HT-29 (cell line): ENCODE results near the gene TRPV4. TPM values are rescaled to one million over a fixed set of nuclear protein-coding genes. Genes with fewer than 3 reads are reported as not detected.

Experiments
- DNase-seq: peaks from one replicate; pipeline ENCODE4 v3.0.0-alpha.2; 2015; ENCODE audit warnings: low spot score
- total RNA-seq: library from RNA; depleted of rRNA; stranded (reverse); fragments of >200 nt; shearing (Covaris generic); gene quantifications from 2 replicates; pipeline ENCODE4 v1.2.3, GENCODE V29; 2014

The TRPV4 gene
- total RNA-seq, 1 experiment from 2014 or later: not detected

DNA sequence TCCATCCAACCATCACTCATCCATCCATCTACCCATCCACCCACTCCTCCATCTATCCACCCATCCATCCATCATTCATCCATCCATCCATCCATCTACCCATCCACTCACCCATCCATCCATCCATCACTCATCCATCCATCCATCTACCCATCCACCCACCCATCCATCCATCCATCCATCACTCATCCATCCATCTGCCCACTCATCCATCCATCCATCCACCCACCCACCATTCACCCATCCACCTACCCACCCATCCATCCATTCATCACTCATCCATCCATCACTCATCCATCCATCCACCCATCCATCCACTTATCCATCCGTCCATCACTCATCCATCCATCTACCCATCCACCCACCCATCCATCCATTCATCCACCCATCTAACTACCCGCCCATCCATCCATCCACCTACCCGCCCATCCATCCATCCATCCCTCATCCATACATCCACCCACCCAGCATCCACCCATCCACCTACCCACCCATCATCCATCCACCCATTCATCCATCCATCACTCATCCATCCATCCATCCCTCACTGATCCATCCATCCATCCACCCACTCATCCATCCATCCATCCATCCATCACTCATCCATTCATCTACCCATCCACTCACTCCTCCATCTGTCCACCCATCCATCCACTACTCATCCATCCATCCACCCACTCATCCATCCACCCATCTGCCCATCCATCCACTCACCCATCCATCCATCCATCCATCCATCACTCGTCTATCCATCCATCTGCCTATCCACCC, 24.1 kb downstream of the TRPV4 start:
- no peak for DNase-seq

DNA sequence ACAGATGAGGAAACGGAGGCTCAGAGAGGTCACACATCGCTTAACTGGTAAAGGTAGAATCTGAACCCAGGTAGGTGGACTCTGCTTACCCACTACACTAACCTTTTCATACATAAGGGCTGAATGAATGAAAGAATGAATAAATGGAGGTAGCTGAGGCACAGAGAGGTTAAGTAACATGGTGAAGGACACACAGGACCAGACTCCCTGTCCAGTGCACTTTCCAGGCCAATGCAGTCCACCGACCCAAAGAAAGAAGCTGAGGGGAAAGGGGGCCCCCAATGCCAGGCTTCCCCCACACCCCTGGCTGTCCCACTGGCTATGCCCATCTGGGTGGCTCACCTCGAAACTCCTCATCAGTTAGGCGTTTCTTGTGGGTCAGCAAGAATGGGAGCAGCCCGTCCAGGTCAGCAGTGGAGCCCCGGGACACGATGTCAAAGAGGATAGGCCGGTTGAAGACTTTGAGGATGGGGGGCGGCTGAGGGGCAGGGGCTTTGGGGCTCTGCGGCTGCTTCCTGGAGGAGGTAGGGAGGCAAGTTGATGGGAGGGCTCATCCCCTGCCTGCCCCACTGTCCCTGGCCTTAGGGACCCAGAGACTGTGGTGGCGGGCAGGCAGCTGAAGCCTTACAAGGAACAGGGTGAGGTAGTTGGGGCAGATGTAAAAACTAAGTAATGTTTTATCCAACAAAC, 25.1 kb downstream of the TRPV4 start:
- DNase-seq: no peak

DNA sequence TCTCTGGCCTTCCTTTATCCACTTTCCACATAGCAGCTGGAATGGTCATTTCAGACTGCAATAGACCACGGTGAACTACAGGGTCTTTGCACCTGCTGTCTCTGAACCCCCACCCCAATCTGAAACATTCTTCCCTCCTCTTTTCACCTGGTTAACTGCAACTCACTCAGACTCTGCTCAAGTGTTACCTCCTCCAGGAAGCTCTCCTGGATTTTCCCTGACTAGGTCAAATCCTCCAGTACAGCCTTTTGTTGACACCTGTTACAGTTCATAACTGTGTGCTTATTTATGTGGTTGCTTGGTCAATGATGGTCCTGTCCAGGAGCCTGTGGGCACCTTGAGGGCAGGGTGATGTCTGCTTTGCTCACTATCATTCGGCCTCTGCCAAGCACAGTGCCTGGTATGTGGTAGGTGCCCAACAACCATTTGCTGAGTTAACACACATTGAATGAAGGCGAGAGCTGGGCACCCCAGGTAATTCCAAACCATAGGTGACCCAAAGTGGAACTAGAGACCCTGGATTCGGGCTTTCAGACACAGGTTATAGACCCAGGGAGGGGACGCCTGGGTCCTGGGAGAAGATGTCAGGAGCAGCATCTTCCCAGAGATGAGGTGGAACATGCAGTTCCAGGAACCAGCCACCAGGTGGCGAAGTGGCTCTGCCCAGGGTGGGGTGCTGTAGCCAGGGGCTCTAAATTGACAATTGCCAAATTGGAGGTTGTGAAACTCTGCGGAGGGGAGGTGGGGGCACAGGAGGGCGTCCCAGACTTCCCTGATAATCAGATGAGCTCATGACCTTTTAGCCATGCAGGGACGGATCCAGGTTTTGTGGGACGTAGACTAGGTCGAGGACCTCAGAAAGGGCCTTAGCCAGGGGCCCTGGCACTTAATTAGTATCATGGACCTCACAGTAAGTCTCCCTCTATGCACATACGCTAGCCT, 28.1 kb downstream of the TRPV4 start:
- DNase-seq: peak; percentile 78

DNA sequence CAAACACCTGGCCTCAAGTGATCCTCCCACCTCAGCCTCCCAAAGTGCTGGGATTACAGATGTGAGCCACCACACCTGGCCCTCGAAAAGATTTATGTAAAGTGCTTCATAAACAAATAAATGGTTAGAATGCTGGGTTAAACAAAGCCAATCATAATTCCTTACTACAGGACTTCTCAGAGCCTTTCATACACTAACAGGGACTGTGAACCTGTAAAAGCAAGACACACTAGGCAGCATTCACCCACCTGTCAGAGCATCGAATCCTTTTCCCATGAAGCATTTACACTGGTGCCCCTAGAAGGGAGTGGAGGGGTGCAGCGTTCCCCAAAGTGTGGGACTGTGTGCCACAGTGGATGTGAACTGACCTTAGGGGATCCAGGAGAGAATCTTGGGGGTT, 29.5 kb downstream of the TRPV4 start:
- no peak for DNase-seq

DNA sequence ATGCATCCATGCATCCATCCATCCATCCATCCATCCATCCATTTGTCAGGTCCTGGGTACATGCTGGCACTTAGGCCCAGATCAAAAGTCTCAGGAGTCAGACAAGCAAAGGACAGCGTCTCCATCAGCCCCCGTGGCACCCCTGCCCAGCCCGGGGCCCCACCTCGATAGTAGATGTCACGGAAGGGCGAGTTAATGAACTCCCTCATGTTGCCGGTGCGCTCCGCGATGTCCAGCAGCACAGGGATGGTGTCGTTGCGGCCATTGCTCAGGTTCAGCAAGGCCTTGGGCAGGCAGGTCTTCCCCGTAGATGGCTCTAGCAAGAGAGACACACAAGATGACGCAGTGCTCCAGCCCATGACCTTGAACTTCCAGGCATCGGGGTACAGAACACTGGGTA, 30.4 kb downstream of the TRPV4 start:
- DNase-seq: no peak

DNA sequence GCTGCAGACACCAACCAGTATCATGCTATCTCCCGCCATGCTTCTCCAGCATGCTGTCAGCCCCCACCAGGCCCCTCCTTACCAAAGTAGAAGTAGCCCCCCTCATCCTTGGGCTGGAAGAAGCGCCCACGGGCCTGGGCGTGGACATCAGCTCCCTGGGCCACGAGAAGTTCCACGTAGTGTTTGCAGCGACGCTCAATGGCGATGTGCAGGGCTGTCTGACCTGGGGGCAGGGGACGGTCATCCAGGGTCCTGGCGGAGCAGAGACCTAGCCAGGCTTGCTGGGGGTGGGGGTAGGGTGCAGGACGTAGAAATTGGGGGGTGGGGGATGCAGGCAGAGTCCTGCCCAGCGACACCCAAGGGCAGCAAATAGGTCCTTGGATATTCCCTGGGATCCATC, 32.7 kb downstream of the TRPV4 start:
- no peak for DNase-seq

DNA sequence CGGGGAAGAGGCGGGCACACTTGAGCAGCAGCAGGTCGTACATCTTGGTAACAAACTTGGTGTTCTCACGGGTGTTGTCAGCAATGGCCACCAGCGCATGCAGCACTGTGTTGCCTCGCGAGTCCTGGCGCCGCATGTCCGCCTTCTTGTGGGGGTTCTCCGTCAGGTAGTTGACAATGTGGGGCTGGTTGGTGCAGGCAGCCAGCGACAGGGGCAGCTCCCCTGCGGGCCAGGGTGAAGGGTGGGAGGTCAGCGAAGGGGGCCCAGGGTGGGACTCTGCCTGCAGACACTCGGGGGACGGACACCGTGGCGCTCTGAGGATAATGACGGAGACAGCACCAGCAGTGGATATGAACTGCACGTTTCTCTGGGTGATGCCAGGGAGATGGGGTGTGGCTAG, 34.5 kb downstream of the TRPV4 start:
- no peak for DNase-seq

DNA sequence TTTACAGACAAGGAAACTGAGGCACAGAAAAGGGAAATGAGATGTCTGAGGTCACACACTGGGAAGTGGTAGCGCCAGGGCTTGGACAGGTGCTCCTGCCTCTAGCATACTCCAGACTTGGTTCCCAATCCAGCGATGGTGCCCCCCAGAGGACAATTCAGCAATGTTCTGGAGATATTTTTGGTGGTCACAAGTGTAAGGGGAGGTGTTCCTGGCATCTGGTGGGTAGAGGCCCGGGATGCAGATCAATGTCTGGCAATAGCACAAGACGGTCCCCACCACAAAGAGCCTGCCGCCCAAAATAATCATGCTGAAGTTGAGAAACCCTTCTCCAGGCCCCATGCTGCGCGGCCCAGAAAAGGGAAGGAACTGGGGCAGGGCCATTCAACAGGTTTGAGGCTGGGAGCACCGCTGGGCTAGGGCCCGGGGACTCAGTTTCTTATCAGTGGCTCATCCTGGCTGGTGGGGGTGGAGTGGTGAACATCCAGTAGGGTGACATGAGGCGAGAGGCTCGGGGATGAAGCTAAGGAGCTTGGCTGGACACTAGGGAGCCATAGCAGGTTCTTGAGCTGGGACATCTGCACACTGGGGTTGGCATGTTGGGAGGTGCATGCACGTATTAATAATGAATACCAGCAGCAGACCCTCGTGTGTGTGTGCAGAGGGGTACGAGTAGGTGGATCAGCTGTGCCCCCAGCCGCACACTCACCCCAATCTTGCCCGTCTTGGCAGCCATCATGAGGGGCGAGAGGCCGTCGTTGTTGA, 35.1 kb downstream of the TRPV4 start:
- no peak for DNase-seq

DNA sequence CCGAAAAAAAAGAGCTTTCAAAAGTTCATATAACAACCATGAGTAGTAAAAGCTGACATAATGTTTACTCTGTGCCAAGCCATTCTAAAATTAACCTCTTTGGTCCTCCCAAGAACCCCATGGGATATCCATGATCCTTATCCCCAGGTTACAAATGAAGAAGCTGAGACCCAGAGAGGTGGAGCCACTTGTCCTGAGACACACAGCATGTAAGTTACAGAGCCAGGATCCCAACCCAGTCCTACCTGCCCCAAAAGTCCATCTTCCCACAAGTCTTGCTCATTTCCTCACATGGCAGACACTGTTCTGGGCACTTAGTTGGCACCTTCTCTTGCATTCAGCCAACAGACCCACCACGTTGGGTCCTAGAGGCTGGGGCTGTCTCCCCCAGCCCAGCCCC, 37.1 kb downstream of the TRPV4 start:
- DNase-seq: no peak

DNA sequence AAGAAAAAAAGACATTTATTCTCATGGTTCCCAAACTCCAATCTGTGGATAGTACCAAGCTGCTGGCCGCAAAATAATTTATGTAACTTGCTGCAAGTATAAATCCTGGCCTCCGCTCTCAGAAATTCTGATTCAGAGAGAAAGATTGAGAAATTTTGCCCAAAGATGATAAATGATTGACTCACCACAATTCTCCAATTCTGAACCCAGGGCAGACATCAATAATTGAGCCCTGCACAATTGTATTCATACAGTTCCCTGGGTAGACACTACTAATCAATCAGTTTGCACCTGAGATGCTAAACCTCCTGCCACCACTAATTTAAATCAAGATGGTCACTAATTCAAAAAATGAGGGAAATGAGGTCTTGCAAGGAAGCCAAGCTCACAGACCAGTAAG, 38.2 kb downstream of the TRPV4 start:
- no peak for DNase-seq

DNA sequence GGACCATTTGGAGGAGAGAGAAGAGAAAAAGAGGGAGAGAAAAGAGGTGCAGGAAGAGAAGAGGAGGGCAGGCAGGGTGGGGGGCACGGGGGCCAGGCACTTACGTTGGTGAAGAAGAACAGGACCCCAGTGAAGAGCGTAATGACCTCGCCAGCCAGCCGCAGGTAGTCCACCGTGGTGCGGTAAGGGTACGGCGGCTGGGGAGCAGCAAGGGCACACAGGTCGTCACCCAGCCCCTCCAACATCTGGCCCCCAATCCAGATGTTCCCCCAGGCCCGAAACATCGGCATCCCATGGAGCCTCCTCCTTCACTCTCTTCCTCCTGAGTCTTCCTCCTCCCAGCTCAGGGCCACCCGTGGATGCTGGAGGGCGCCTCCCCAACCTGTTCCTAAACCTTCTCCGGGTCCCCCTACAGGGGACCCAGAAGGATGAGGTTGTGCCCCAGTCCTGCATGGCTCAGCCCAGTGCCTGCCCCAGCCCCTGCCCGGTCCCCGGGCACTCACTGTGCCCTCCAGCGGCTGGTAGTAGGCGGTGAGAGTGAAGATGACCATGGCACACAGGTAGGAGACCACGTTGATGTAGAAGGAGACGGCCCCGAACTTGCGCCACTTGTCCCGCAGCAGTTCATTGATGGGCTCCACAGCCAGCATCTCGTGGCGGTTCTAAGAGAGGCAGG, 39.2 kb downstream of the TRPV4 start:
- DNase-seq: no peak

DNA sequence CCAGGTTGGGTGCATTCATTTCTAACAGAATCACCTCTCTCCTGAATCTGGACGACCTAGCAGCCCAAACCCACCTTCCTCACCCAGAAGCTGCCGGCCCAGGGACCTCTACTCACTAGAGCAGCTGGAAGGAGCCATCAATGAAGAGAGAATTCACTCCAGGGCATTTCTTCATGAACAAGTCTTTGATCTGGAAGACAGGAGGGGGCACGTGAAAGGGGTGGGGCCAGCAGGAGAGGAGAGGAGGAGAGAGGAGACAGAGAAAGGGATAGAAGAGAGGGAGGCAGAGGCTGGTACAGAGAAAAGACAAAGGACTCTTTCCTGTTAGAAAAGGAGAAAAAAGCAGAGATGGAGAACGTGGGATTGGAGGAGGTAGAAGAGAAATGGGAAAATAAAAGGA, 39.8 kb downstream of the TRPV4 start:
- DNase-seq: no peak

DNA sequence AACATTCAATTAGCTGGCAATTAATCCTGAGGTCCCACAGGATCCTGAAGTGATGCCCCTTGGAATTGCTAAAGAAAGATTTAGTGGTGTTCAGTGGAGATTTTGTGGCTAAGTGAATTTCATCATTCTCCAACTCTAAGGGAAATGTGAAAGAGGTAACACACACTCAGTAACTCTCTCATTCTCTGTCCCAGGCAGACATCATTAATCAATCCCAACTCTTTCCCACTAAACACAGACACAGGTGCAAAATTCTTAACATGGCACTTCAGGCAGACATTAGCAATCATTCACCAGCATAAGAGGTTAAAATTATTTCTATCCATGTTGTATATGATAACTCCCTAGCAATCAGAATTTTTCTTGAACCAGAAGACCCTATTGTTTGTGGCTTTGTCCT, 40.2 kb downstream of the TRPV4 start:
- no peak for DNase-seq

DNA sequence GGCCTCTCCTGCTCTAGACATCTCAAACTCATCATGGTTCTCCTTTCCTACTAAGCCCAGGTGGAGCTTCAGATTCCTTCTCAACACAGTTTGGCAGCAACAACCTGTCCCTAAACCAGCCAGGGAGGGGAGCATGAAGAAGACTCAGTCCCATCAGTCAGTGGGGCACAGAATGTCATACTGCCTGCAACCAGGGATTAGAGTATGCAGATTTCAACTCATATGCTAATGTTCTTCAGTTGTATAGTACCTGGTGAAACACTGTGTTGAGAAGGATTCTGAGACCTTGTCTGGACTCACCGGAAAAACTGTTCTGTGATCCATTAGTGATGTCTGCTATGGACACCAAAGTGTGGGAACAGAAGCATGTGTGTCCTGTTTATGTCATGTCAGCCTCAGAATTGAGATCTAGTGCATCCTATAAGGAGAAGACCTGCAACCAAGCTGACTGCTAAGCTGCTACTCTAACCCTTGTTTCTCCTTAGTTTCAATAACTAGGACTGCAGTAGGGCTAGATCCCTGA, 43.6 kb downstream of the TRPV4 start:
- no peak for DNase-seq

DNA sequence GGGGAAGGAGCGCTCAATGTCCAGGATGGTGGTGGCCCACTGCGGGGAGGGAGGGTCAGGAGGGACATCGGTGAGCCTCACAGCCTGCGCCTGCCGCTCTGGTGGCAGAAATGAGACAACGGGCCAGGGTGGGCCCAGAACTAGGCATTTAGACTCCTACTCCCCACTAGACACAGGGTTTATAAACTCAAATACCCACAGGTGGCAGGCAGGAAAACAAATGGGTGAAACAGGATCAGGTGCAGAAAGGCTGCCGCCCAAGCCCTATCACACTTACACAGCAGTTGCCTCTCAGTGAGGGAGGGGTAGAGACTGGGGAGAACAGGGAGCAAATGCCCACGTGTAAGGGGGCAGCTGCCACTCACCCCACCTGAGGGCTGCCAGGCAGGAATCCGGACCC, 46.4 kb downstream of the TRPV4 start:
- DNase-seq: no peak

DNA sequence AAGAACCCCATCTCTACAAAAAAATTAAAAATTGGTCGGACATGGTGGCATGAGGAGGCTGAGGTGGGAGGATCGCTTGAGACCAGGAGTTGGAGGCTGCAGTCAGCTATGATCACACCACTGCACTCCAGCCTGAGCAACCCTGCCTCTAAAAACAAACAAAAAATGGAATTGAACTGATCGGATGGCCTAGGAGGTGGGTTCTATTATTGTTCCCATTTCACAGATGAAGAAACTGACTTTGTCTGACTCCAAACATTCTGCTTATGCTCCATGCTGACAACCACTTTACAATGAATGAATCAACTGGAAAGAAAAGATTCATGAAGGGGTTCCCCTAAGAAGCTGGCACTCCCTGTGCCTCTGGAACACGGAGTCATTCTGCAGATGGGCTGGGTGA, 47.3 kb downstream of the TRPV4 start:
- DNase-seq: no peak

DNA sequence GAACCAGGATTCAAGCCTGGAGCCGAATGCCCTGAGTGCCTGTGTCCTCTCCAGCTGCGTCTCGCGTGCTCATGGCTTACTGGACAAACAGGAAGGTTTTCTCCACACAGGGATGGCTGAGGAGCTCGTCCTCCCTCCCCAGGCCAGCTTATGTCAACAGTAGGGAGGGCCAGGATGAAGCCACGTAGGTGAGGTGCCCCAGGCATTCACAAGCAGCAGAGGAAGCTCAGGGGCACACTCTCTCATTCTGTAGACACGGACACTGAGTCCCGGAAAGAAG, 49.3 kb downstream of the TRPV4 start:
- DNase-seq: no peak

DNA sequence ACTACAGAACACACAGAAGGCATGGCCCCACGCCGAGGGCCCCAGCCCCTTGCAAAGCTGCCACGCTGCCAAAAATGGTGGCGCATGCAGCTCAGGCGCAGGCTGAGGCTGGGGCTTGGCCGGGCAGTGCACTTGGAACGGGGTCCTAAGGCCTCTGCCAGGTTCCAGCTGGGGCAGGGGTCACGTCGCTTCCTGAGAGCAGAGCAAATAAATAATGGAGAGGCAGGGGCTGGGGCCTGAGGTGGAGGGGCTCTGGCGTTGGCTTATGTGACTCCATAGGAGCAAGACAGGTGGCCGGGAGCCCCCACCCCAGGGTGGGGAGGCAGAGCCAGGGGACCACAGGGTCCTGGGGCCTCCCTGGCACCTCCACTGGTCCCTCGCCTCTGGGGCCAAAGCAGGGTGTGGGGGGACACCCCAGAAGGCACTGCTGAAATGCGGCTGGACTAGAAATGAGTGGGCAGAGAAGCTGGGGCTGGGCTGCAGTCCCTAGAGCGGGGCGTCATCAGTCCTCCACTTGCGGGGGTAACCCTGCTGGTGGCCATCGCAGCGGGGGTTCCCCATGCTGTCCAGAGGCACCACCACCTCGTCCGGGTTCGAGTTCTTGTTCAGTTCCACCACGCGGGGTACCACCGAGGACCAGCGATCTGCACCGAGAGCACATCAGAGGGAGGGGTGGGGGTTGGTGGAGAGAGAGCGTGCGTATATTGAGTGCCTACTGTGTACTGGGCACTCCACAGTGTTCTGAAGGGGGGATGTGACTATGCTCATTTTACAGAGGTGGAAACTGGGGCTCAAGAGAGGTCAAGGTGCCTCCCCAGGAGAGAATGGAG, 49.8 kb downstream of the TRPV4 start:
- no peak for DNase-seq

DNA sequence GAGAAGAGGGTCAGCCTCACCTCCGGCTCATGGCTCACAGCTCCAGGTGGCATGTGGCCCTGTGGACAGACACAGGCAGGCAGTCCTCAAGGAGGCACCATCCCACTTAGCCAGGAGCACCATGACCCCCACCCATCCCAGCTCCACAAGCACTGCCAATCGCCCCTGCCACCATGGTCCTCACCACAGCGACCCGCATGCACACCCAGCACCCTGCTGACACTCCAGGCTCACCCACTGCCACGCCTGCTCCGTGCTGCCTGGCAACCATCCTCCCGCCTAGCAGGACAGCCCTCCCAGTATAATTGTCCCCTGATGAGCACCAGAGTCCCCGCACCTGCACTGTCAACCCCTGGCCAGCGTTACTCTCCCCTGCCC, 50.9 kb downstream of the TRPV4 start:
- no peak for DNase-seq

DNA sequence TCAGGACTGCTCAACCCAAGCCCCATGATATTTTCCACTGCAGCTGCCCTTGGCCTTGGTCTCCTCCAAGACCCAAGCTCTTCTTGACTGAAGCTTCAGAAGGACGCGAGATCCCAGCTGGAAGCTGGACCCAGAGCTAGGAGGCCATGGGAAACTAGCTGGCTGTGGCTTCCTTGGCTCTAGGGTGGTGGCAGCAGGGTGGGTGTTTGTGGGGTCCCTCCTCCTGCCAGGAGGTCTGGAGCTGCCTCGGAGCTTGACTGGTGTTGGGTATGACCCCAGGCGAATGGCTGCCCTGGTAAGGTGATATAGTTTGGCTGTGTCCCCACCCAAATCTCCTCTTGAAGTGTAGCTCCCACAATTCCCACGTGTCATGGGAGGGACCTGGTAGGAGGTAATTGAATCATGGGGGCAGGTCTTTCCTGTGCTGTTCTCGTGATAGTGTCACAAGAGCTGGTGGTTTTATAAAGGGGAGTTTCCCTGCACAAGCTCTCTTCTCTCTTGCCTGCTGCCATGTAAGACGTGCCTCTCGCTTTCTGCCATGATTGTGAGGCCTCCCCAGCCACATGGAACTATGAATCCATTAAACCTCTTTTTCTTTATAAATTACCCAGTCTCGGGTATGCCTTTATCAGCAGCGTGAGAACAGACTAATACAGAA, 51.4 kb downstream of the TRPV4 start:
- no peak for DNase-seq
